Transverse colon (tissue), 4 donors: ENCODE results near the gene ADGRG3.

Experiments
- CTCF ChIP-seq, 5 experiments: fragments of 200-600 bp in 3 of 5; fragments of 450-650 bp in 2 of 5; sonication (generic) in 3 of 5; IDR thresholded peaks; 1 replicate in 2 of 5; 2 replicates in 3 of 5; pipeline ENCODE4 v1.5.1; 2016 to 2017; ENCODE audit warnings: antibody characterized with exemption in 5 of 5, inconsistent platforms in 3 of 5, mild to moderate bottlenecking in 2 of 5, moderate library complexity in 1 of 5
- EP300 ChIP-seq: sonication (generic); formaldehyde crosslinking; IDR thresholded peaks from one replicate; pipeline ENCODE4 v1.6.1; 2017; ENCODE audit warnings: antibody characterized with exemption, low read depth
- POLR2A ChIP-seq: fragments of 450-650 bp; IDR thresholded peaks from one replicate; pipeline ENCODE4 v1.6.1; 2016; ENCODE audit warnings: antibody characterized with exemption, mild to moderate bottlenecking, moderate library complexity
- POLR2AphosphoS5 ChIP-seq, 3 donors: sonication (generic); formaldehyde crosslinking; IDR thresholded peaks; one replicate each; pipeline ENCODE4 v1.6.1; 2016; ENCODE audit warnings: antibody characterized with exemption in 3 of 3

DNA sequence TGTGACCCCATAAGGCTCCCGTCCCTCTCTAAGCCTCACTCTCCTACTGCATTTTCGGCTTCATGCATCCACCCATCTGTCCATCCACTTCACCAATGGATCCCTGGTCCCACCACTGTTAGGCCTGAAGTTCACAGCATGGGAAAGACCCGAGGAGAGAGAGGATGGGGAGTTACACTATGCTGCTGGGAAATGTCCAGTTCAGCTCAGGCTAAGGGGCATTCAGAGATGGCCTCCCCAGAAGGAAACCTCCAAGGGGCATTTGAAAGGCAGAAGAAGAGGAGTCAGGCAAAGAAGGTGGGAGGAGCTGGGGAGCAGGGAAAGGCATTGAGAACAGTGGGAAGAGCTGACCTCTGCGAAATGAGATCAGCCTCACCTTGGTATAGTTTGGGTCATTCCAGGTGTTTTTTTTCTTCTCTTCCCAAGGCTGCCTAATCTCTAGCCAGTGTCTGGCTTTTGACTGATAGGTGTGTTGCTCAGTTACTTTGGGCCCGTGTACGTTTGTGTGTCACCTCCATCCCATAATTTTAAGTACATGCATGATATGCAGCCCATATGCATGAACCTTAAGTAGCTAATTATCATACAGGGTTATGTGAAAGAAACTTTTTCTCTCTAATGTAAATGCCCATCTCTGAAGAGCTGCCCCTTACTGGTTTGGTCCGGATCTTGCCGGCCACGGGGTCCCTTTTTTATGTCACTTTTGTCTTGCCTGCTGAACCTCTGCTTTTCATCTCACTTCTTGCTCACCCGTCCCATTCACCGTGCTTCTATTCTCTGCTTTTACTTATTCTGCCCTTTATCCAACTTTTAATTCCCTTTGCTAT lies 14.9 kb downstream of the ADGRG3 start:
- TF ChIP-seq CTCF (IDR thresholded peaks at IDR 0.05) (no peak), EP300 (no peak), POLR2AphosphoS5 (IDR thresholded peaks at IDR 0.05) (no peak), POLR2A (no peak)
